Glomerular endothelial cell (primary cell): ENCODE data around the gene CDC20B. TPM values are rescaled to one million over a fixed set of nuclear protein-coding genes. Genes with fewer than 3 reads are reported as not detected.

Source experiments
- total RNA-seq: library from RNA; depleted of rRNA; stranded (reverse); fragments of >200 nt; gene quantifications from 2 replicates; pipeline ENCODE4 v1.2.3, GENCODE V29; 2015

CDC20B gene
- total RNA-seq, 1 donor from 2014 or later, result 0.23 TPM

Other genes starting within 250 kb of the CDC20B start
- gene ESM1, start 187.6 kb downstream of the CDC20B start, total RNA-seq, result 188 and 285 TPM in 2 replicates
- gene GZMK, start 148.9 kb downstream of the CDC20B start, total RNA-seq, result not detected in 2 replicates
- not detected in 2 replicates for gene GZMA, start 70.5 kb downstream of the CDC20B start, total RNA-seq
- 70.8 and 89.8 TPM in 2 replicates for gene GPX8, start 13.0 kb downstream of the CDC20B start, total RNA-seq
- gene MCIDAS, start 54.1 kb upstream of the CDC20B start, total RNA-seq, result not detected in 2 replicates
- 0.10 and 0.70 TPM in 2 replicates for gene CCNO, start 60.4 kb upstream of the CDC20B start, total RNA-seq
- 18.9 and 23.2 TPM in 2 replicates for gene DHX29, start 134.5 kb upstream of the CDC20B start, total RNA-seq
- 32.1 and 49.4 TPM in 2 replicates for gene MTREX, start 134.8 kb upstream of the CDC20B start, total RNA-seq